Measurements from ENCODE around the gene HACE1. TPM values are rescaled to one million over a fixed set of nuclear protein-coding genes. Genes with fewer than 3 reads are reported as not detected.

HACE1 gene
- total RNA-seq, 1 experiment from 2014 or later: 4.3 TPM

- no peak for DNase-seq
Observed at GRCh38 chr6:104713982-104714381, 145.7 kb downstream of the HACE1 start.

GRCh38 chr6:104711371-104711770 lies 148.3 kb downstream of the HACE1 start:
- Histone ChIP-seq H3K79me2 (ENCODE audit: low read length) (no peaks in the 10 kb centered on the region), H3K27me3 (ENCODE audit: low read length) (no peaks in the 10 kb centered on the region), H3K27ac (ENCODE audit: low read length) (peak overlapping the region; percentile 71), H3K4me3 (ENCODE audit: low read length) (no peak overlapping the region), H3F3A (ENCODE audit: low read length, unreplicated experiment) (no peaks in the 10 kb centered on the region), H3K9ac (ENCODE audit: low read length) (no peak overlapping the region; the same call in 1 of the 2 replicates), H4K20me1 (ENCODE audit: low read length) (no peaks in the 10 kb centered on the region), H3K36me3 (ENCODE audit: low read depth, low read length) (no peaks in the 10 kb centered on the region), H3K4me1 (ENCODE audit: insufficient read depth, low read length) (peaks cover 23% of the 10 kb centered on the region), H3K4me2 (ENCODE audit: low read length) (peak overlapping the region; percentile 32), H2AFZ (ENCODE audit: low read length) (no peak overlapping the region), H3K9me2 (replicated peaks; ENCODE audit: low read length) (no peaks in the 10 kb centered on the region), H3K9me3 (ENCODE audit: low read length) (no peaks in the 10 kb centered on the region)
- ATAC-seq: peak; percentile 94
- intact Hi-C loops (cut with micrococcal nuclease): no loop called here
- CTCF ChIA-PET: no interaction called here
- DNase-seq: peak; percentile 80
- BruUV-seq (replicated peaks): no TSS peak
- POLR2A ChIA-PET (ENCODE audit: unreplicated experiment): no interaction called here
- TF ChIP-seq EZH2phosphoT487 (IDR thresholded peaks at IDR 0.05; ENCODE audit: borderline replicate concordance, low read length) (no peak), EZH2 (IDR thresholded peaks at IDR 0.05; ENCODE audit: low read length, unreplicated experiment) (no peak), CTCF (conservative IDR thresholded peaks at IDR 0.05; ENCODE audit: low read depth, low read length) (no peak)

More at GRCh38 chr6:104713982-104714381, 145.7 kb downstream of the HACE1 start:
- ATAC-seq: no peak
- H3F3A ChIP-seq (ENCODE audit: low read length, unreplicated experiment): no peaks in the 10 kb centered on the region
- peaks cover 43% of the 10 kb centered on the region for H3K4me1 ChIP-seq (ENCODE audit: insufficient read depth, low read length)
- ChIA-PET CTCF (no interaction called here), POLR2A (ENCODE audit: unreplicated experiment) (no interaction called here)
- intact Hi-C loops (cut with micrococcal nuclease): no loop called here
- no peaks in the 10 kb centered on the region for H3K79me2 ChIP-seq (ENCODE audit: low read length)
- H2AFZ ChIP-seq (ENCODE audit: low read length): no peak overlapping the region
- no peak overlapping the region for H3K4me3 ChIP-seq (ENCODE audit: low read length)
- BruUV-seq (replicated peaks): no TSS peak
- no peak overlapping the region for H3K27ac ChIP-seq (ENCODE audit: low read length)
- no peaks in the 10 kb centered on the region for H3K27me3 ChIP-seq (ENCODE audit: low read length)
- no peaks in the 10 kb centered on the region for H3K9me3 ChIP-seq (ENCODE audit: low read length)
- no peak overlapping the region for H3K4me2 ChIP-seq (ENCODE audit: low read length)
- no peaks in the 10 kb centered on the region for H3K9me2 ChIP-seq (replicated peaks; ENCODE audit: low read length)
- H3K9ac ChIP-seq (ENCODE audit: low read length): no peak overlapping the region
- no peaks in the 10 kb centered on the region for H3K36me3 ChIP-seq (ENCODE audit: low read depth, low read length)
- TF ChIP-seq EZH2 (IDR thresholded peaks at IDR 0.05; ENCODE audit: low read length, unreplicated experiment) (no peak), CTCF (conservative IDR thresholded peaks at IDR 0.05; ENCODE audit: low read depth, low read length) (no peak), EZH2phosphoT487 (IDR thresholded peaks at IDR 0.05; ENCODE audit: borderline replicate concordance, low read length) (no peak)
- no peaks in the 10 kb centered on the region for H4K20me1 ChIP-seq (ENCODE audit: low read length)

- peaks cover 25% of the 10 kb centered on the region for H3K4me1 ChIP-seq (ENCODE audit: insufficient read depth, low read length)
- peak overlapping the region; percentile 71 for H3K27ac ChIP-seq (ENCODE audit: low read length)
- POLR2A ChIA-PET (ENCODE audit: unreplicated experiment): no interaction called here
- peak overlapping the region; percentile 32 for H3K4me2 ChIP-seq (ENCODE audit: low read length)
- H3K79me2 ChIP-seq (ENCODE audit: low read length): no peaks in the 10 kb centered on the region
- CTCF ChIA-PET: no interaction called here
- no TSS peak for BruUV-seq (replicated peaks)
- H3K27me3 ChIP-seq (ENCODE audit: low read length): no peaks in the 10 kb centered on the region
- H3K9me2 ChIP-seq (replicated peaks; ENCODE audit: low read length): no peaks in the 10 kb centered on the region
- intact Hi-C loops (cut with micrococcal nuclease): no loop called here
- peak; percentile 37; the same call in 1 of the 2 replicates for ATAC-seq
- TF ChIP-seq EZH2 (IDR thresholded peaks at IDR 0.05; ENCODE audit: low read length, unreplicated experiment): no peak
- TF ChIP-seq CTCF (conservative IDR thresholded peaks at IDR 0.05; ENCODE audit: low read depth, low read length): no peak
- TF ChIP-seq EZH2phosphoT487 (IDR thresholded peaks at IDR 0.05; ENCODE audit: borderline replicate concordance, low read length): no peak
- H4K20me1 ChIP-seq (ENCODE audit: low read length): no peaks in the 10 kb centered on the region
- no peaks in the 10 kb centered on the region for H3K9me3 ChIP-seq (ENCODE audit: low read length)
- no peak overlapping the region for H2AFZ ChIP-seq (ENCODE audit: low read length)
- H3K9ac ChIP-seq (ENCODE audit: low read length): peak overlapping the region; percentile 16; the same call in 1 of the 2 replicates
- no peak overlapping the region for H3K4me3 ChIP-seq (ENCODE audit: low read length)
- no peaks in the 10 kb centered on the region for H3F3A ChIP-seq (ENCODE audit: low read length, unreplicated experiment)
- DNase-seq: peak; percentile 38
- H3K36me3 ChIP-seq (ENCODE audit: low read depth, low read length): no peaks in the 10 kb centered on the region
Observed at GRCh38 chr6:104710543-104711335, 149.0 kb downstream of the HACE1 start.

Measured in PC-3 (cell line).